ENCODE results near the gene FAM228A.
"Not testable (repeated sequence)": the region's sequence is repeated elsewhere in the genome, so short reads cannot be mapped to it uniquely, and the experiment has no call there.

Gene FAM228A

DNA sequence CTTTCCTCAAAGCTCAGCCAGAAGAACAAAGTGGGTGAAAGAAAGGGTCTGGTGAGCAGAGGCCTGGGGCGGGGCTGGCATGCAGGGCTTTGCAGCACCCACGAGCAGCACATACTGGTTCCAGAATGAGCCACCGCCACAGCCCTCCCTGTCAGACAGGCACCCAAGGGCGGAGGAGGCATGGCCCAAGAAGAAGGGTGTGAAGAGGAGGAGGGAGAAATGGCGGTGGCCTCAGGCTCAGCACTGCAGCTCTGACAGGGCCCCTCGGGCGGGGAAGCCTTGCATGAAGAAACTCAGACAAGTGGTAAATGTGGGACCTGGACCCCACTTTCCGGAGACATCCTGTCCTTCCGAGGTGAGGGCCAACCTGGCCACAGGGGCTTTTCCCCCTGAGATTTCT lies 15.7 kb downstream of the FAM228A start:
- no peak for DNase-seq (ENCODE audit: extremely low read depth in 1 of 2, low read depth in 1 of 2)

GRCh38 chr2:24191156-24191555 lies 16.3 kb downstream of the FAM228A start:
- no peak for DNase-seq (ENCODE audit: extremely low read depth in 1 of 2, low read depth in 1 of 2)

DNA sequence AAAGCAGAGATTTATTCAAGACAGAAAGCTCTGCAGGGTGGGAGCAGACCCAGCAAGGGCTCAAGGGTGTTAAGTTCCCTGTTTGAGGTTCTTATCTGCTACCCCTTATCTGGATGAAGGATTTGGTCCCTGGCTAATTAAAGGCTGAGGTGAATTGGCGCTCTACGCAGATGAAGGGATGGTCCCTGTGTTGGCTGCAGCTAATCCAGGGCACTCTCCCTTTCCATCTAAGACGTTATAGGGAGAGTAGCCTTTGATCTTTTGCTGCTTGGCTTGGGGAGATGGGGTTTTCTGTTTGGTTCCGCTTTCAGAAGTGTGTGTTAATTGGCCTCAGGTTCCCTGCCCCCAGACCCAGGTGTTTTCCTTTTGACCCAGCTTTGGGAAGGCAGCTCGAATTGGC lies 17.0 kb downstream of the FAM228A start:
- no peak for DNase-seq (ENCODE audit: extremely low read depth in 1 of 2, low read depth in 1 of 2)

- DNase-seq (ENCODE audit: extremely low read depth in 1 of 2, low read depth in 1 of 2), result not testable (repeated sequence)
Measured at GRCh38 chr2:24197213-24197612, 22.4 kb downstream of the FAM228A start.

DNA sequence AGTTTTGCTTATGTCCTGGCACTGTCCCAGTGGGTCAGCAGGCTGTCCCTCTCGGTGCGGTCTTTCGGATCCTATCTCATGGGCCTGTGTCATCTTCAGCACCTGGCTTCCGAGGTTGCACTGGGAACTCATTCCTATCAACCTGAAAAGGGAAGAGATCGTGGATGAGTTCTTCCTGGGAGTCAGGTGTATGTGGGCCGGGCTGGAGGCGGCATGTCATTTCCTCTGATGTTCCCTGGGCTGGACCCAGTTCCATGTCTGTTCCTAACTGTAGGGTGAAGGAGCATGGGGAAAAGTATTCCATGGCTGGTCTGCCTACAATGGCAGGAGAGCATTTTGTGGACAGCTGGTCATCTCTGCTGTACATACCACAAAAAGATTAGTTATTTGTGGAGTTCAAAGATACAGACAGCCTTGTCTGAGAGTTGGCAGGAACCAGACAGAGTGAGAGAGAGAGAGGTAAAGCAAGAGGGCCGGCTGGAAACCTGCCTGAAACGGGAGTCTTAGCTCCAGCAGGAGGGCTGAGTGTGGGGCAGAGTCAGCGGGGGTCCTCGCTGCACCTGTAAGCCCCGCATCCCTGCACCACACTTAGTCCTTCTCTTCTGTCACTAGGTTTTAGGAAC lies 25.2 kb downstream of the FAM228A start:
- DNase-seq (ENCODE audit: extremely low read depth in 1 of 2, low read depth in 1 of 2), result no peak

DNA sequence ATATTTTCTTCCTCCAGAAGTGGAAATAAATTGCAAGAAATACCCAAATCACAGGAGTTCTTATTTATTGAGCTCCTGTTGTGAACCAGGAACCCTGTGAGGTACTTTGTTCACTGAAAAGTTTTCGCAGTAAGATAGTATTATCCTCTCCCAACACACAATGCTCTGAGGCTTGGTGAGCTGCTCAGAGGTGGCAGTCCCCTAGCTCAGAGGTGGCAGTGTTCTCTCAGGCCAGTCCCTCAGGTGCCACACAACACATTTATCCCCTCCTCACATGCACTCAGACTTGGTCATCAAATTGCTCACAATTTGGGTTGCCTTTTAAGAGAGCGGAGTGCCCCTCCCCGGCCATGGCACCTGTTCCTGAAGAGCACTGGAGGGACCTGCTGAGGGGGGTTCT lies 25.9 kb downstream of the FAM228A start:
- no peak for DNase-seq (ENCODE audit: extremely low read depth in 1 of 2, low read depth in 1 of 2)

GRCh38 chr2:24203029-24203786 lies 28.4 kb downstream of the FAM228A start:
- DNase-seq (ENCODE audit: extremely low read depth in 1 of 2, low read depth in 1 of 2), result no peak

GRCh38 chr2:24203787-24204150 lies 28.9 kb downstream of the FAM228A start:
- DNase-seq (ENCODE audit: extremely low read depth in 1 of 2, low read depth in 1 of 2), result no peak

DNA sequence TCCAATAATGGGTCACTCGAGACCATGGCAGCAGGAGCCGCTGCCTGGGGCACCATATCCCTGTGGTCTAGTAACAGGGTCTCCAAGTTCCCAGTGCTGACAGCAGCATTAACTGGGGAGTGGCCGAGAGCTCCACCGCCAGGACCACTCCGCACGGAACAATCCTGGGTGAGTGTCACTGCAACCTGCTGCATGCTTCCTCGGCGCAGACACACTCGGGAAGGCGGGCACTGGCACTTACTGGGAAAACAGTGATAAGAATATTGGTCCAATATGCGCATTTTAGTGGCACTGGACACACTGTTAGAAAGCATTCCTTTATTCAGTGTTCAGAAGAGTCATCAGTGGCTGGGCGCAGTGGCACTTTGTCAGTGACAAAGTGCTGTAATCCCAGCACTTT lies 29.7 kb downstream of the FAM228A start:
- DNase-seq (ENCODE audit: extremely low read depth in 1 of 2, low read depth in 1 of 2), result no peak

DNA sequence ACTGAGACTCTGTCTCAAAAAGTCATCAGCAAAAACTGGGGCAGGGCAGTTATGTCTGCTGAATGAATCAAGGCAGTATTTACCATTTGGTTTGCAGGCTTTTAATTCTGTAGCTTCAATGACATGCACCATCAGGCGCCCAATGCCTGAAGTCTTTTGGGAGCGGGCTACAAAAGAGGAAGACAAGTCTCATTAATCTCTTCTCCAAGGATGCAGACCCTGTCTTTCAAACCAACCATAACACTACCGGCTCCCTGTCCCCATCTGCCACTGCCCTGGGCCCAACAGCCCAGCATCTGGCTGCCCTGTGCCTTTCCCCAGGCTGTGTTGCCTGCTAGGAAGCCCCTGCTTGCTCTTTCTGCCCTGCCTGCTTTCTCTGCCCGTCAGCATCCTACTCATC lies 30.3 kb downstream of the FAM228A start:
- no peak for DNase-seq (ENCODE audit: extremely low read depth in 1 of 2, low read depth in 1 of 2)

GRCh38 chr2:24206242-24206641 lies 31.4 kb downstream of the FAM228A start:
- no peak for DNase-seq (ENCODE audit: extremely low read depth in 1 of 2, low read depth in 1 of 2)

GRCh38 chr2:24206714-24207113 lies 31.9 kb downstream of the FAM228A start:
- no peak for DNase-seq (ENCODE audit: extremely low read depth in 1 of 2, low read depth in 1 of 2)

- DNase-seq (ENCODE audit: extremely low read depth in 1 of 2, low read depth in 1 of 2), result no peak
Measured at GRCh38 chr2:24207359-24207758, 32.5 kb downstream of the FAM228A start.

- DNase-seq (ENCODE audit: extremely low read depth in 1 of 2, low read depth in 1 of 2), result no peak
Measured at GRCh38 chr2:24208490-24208889, 33.6 kb downstream of the FAM228A start.

- no peak for DNase-seq (ENCODE audit: extremely low read depth in 1 of 2, low read depth in 1 of 2)
Measured at GRCh38 chr2:24209389-24210105, 34.7 kb downstream of the FAM228A start.

DNA sequence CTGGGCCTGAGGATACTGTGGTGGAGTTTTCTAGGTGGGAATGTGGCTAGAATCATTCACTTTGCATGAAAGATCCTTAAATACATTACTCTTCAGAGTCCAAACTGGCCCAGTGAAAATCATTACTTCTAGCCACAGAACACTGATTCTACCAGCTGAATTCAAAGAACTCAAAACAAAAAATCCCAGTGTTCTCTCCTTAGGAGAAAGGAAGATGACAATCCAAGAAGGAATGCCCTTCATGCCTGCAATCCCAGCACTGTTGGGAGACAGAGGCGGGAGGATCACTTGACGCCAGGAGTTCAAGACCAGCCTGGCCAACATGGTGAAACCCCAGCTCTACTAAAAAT lies 35.2 kb downstream of the FAM228A start:
- no peak for DNase-seq (ENCODE audit: extremely low read depth in 1 of 2, low read depth in 1 of 2)

- DNase-seq (ENCODE audit: extremely low read depth in 1 of 2, low read depth in 1 of 2), result no peak
Measured at GRCh38 chr2:24210723-24211122, 35.9 kb downstream of the FAM228A start.

GRCh38 chr2:24211408-24211807 lies 36.6 kb downstream of the FAM228A start:
- no peak for DNase-seq (ENCODE audit: extremely low read depth in 1 of 2, low read depth in 1 of 2)

DNA sequence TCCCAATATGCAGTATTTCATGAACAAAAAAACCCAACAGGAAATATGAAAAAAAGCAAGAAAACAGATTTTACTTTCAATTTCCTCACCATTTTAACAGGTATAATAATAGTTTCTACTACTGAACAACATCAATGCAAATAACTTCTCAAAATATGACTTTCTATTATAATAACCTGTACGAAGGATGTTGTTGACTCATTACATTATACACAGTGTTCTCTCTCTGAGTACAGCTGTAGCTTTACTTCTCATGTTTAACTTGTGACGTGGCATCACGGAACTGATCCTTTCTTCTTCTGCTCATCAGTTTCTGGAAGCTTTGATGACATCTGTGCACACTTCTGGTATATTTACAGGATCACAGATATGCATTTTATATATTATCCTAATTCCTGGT lies 40.0 kb downstream of the FAM228A start:
- no peak for DNase-seq (ENCODE audit: extremely low read depth in 1 of 2, low read depth in 1 of 2)

GRCh38 chr2:24220554-24221291 lies 45.9 kb downstream of the FAM228A start:
- DNase-seq (ENCODE audit: extremely low read depth in 1 of 2, low read depth in 1 of 2), result no peak

DNA sequence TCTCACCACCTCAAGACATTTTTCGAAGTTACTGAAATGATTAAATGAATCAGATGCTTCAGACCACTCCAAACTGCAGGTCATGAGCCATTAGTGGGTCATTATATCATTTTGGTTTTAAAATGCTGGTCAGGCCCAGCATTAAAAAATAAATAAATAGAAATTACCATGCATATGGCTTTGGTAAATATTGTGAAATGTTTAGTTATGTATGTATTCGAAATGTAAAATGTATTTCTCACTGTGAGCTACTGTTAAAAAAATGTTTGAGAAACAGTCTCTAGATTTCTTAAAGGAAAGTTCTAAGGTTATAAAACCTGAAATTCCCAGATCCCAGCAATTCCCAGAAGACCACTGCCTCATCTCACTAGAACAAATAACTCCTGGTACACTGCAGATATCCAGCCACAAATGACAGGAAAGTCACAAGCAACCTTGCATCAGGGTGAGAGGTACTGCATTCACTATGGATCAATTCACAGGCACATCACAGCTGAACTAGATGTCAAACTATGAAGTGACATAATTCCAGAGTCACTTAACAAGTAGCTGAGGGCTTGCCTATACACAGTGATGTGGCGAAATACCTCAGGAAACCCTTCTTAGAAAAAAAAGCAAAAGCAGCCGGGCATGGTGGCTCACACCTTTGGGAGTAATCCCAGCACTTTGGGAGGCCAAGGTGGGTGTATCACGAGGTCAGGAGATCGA lies 46.6 kb downstream of the FAM228A start:
- DNase-seq (ENCODE audit: extremely low read depth in 1 of 2, low read depth in 1 of 2), result no peak
